A549 (cell line): Measurements from ENCODE around the gene SLC14A1.

Source experiments
- CBX8 ChIP-seq: fragments of 200-600 bp; sonication (generic); IDR thresholded peaks from 2 replicates; pipeline ENCODE4 v1.6.1; 2016
- EP300 ChIP-seq, 2 experiments: fragments of >200 bp; sonication (Bioruptor Twin); formaldehyde crosslinking; IDR thresholded peaks; 2 replicates in 1 of 2; 3 replicates in 1 of 2; pipeline ENCODE4 v1.6.1; 2016 to 2017
- POLR2A ChIP-seq: IDR thresholded peaks from 2 replicates; pipeline ENCODE4 v1.6.1; 2012; ENCODE audit warnings: mild to moderate bottlenecking, low read length
- POLR2AphosphoS2 ChIP-seq: conservative IDR thresholded peaks from 2 replicates; pipeline ENCODE4 v1.6.1; 2012; ENCODE audit warnings: low read length, improper control_type of control experiment, inconsistent platforms
- REST ChIP-seq: fragments of 200-600 bp; sonication (generic); IDR thresholded peaks from 2 replicates; pipeline ENCODE4 v1.6.1; 2016; ENCODE audit warnings: antibody characterized with exemption, mild to moderate bottlenecking, moderate library complexity

GRCh38 chr18:45785134-45785533 lies 61.2 kb downstream of the SLC14A1 start:
- TF ChIP-seq POLR2A (no peak), CBX8 (no peak), EP300 (IDR thresholded peaks at IDR 0.05) (no peak), POLR2AphosphoS2 (no peak), REST (no peak)
